Naive B cell (primary cell): Measurements from ENCODE around the gene RFC5. TPM values are rescaled to one million over a fixed set of nuclear protein-coding genes. Genes with fewer than 3 reads are reported as not detected.

Experiments used
- ATAC-seq, 2 donors: fragments of 150-1000 bp; cut with Tn5 transposase; 2 replicates each; pipeline ENCODE4 v1.10.0; 2021; ENCODE audit warnings: low read depth in 2 of 2, mild to moderate bottlenecking in 2 of 2, moderate library complexity in 2 of 2
- DNase-seq: peaks from one replicate; pipeline ENCODE4 v3.0.0; 2022
- H3K27ac Mint-ChIP-seq, 6 donors: one replicate each; pipeline ENCODE4 v1.8.0; 2020 to 2022; ENCODE audit warnings: mild to moderate bottlenecking in 6 of 6, mixed read lengths in 6 of 6, moderate library complexity in 5 of 6, inconsistent platforms in 2 of 6
- H3K27me3 Mint-ChIP-seq, 3 donors: one replicate each; pipeline ENCODE4 v1.8.0; 2021 to 2022; ENCODE audit warnings: mixed read lengths in 3 of 3, mild to moderate bottlenecking in 1 of 3
- H3K36me3 Mint-ChIP-seq, 2 donors: one replicate each; pipeline ENCODE4 v1.8.0; 2020 to 2022; ENCODE audit warnings: mixed read lengths in 2 of 2, inconsistent platforms in 1 of 2, mild to moderate bottlenecking in 1 of 2
- H3K4me1 Mint-ChIP-seq, 3 donors: one replicate each; pipeline ENCODE4 v1.8.0; 2020 to 2022; ENCODE audit warnings: mixed read lengths in 3 of 3, inconsistent platforms in 1 of 3, mild to moderate bottlenecking in 1 of 3, moderate library complexity in 1 of 3
- H3K4me3 Mint-ChIP-seq, 8 donors: one replicate each; pipeline ENCODE4 v1.8.0; 2020 to 2022; ENCODE audit warnings: mild to moderate bottlenecking in 8 of 8, mixed read lengths in 8 of 8, moderate library complexity in 8 of 8, inconsistent platforms in 2 of 8
- H3K9me3 Mint-ChIP-seq, 7 donors: one replicate each; pipeline ENCODE4 v1.8.0; 2020 to 2022; ENCODE audit warnings: mixed read lengths in 7 of 7, mild to moderate bottlenecking in 5 of 7, inconsistent platforms in 2 of 7, moderate library complexity in 1 of 7
- polyA plus RNA-seq, 6 donors: library from polyadenylated mRNA; unstranded; fragments of 300-500 nt; fragmentation: Illumina TruSeq; gene quantifications; one replicate each; pipeline ENCODE4 v1.2.3, GENCODE V29; 2021; ENCODE audit warnings: low read depth in 6 of 6

Gene RFC5, protein sequence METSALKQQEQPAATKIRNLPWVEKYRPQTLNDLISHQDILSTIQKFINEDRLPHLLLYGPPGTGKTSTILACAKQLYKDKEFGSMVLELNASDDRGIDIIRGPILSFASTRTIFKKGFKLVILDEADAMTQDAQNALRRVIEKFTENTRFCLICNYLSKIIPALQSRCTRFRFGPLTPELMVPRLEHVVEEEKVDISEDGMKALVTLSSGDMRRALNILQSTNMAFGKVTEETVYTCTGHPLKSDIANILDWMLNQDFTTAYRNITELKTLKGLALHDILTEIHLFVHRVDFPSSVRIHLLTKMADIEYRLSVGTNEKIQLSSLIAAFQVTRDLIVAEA
- polyA plus RNA-seq: 10 to 100 TPM; 16.0 to 26.8 (median 24.1) TPM

DNA sequence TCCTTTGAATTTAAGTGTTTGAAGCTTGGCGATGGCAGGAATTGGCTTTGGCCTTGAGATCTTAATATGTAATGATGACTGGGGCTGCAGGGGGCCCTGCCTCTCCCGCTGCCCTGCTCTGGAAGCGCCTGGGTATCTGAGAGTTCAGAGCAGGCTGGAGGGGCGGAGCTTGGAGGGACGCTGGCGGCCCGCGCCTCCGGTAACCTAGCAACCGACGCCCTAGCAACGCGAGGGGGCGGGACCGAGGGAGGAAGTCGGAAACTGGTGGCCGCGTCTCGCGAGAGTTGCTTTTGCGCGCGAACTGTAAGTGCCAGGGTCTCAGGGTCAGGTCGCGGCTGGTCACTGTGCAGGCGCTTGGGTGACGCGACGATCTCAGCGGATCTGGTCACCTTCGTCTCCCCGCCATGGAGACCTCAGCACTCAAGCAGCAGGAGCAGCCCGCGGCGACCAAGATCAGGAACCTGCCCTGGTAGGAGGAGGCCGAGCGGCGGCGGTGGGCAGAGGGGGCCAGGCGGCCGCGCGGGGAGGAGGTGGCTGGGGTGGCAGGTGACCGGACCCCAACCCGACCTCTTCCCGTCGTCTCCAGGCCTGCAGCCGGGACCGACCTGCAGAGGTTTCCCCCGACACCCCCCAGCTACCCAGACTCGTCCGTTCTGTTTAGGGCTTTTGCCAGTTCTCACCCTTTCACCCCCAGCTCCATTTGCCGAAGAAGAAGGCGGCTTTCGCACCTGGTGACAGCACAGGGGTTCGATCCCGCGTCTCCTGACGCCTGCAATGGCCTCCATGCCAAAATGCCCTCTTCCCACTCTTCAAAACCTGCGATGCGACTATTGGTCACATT lies at the start of gene RFC5:
RFC5 (plus strand) TSS at position 280 of the 841 bp plus-strand sequence; CDS start at position 405, 125 bp downstream.
- Mint-ChIP-seq H3K4me1 (peaks cover 13 to 25% (median 18%) of the 10 kb centered on the region in 3 donors), H3K36me3 (peaks cover 3 to 5% of the 10 kb centered on the region in 2 donors), H3K9me3 (no peaks in the 10 kb centered on the region), H3K27me3 (no peaks in the 10 kb centered on the region), H3K27ac (peak within 1 kb of the TSS; percentile 38 to 98 (median 92)), H3K4me3 (peak within 1 kb of the TSS; percentile 80 to 95 (median 92))
- DNase-seq (peak; percentile 97), ATAC-seq (peak; percentile 99)

DNA sequence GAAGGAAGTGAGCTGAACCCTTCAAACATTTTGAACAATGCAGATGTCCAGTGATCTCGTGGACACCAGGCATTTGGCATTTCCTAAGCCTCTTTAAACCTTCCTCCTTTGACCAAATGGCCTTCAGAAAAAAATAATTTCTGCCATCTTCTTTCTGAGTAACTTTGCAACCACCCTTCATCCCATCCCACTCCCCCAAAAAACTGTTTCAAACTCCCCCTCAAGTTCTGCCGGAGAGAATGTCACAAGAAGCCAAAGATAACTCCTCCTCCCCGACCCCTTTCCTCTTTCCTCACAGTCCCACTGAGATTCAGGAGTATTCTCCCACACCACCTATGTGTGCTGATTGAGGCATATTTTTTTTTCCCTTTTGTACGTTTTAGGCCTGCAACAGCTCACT lies 49.5 kb upstream of the RFC5 start:
- peak overlapping the region in 4 of 8 donors; percentile 9 to 65 (median 32) for H3K4me3 Mint-ChIP-seq

GRCh38 chr12:117967512-117967911 lies 49.0 kb upstream of the RFC5 start:
- Mint-ChIP-seq H3K27ac (peak overlapping the region in 1 of 6 donors; percentile 74), H3K36me3 (peaks cover 4 to 20% of the 10 kb centered on the region in 2 donors), H3K9me3 (peaks cover 4 to 19% (median 13%) of the 10 kb centered on the region in 7 donors), H3K4me3 (peak overlapping the region in 6 of 8 donors; percentile 9 to 83 (median 32)), H3K4me1 (peaks cover 9 to 15% (median 14%) of the 10 kb centered on the region in 3 donors), H3K27me3 (peaks cover 18 to 54% (median 51%) of the 10 kb centered on the region in 3 donors)
- DNase-seq (no peak), ATAC-seq (no peak)

More for the DNA sequence above, 49.5 kb upstream of the RFC5 start:
- DNase-seq (no peak), ATAC-seq (no peak)
- Mint-ChIP-seq H3K36me3 (peaks cover 4 to 17% of the 10 kb centered on the region in 2 donors), H3K27me3 (peaks cover 16 to 54% (median 50%) of the 10 kb centered on the region in 3 donors), H3K9me3 (peaks cover 4 to 17% (median 11%) of the 10 kb centered on the region in 7 donors), H3K27ac (peak overlapping the region in 1 of 6 donors; percentile 74), H3K4me1 (peaks cover 9 to 15% (median 14%) of the 10 kb centered on the region in 3 donors)

DNA sequence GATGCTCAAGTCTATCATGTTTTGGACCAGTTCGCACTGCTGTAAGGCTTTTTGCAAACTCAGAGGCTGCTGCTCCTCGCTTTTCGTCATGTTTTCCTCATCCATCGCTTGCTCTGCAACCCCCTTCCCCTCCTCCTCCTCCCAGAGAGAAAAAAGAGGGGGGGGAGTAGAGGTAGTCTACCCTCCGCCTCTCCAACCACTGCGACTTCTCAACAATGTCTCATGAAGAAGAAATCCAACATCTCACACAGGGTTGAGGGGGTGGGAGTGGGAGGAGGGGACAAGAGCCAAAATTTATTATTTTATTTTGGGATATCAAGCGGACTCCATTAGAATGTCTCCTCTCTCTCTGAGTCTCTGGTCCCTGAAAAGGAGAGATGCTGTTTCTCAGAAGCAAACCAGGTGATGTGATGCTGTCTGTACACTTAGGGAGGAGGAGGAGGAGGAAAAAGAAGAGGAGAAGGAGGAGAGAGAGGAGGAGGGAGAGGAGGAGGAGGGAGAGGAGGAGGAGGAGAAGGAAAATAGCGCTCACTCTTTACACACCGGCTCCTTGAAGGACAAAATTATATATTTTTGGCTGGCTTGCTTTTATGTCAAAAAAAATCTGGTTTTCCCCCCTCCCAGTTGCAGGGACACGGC lies 48.2 kb upstream of the RFC5 start:
- ATAC-seq (no peak), DNase-seq (no peak)
- peaks cover 4 to 20% of the 10 kb centered on the region in 2 donors for H3K36me3 Mint-ChIP-seq
- no peak overlapping the region for H3K27ac Mint-ChIP-seq
- peak overlapping the region in 6 of 8 donors; percentile 69 to 87 (median 80) for H3K4me3 Mint-ChIP-seq
- peaks cover 9 to 15% (median 14%) of the 10 kb centered on the region in 3 donors for H3K4me1 Mint-ChIP-seq
- H3K27me3 Mint-ChIP-seq: peaks cover 22 to 59% (median 55%) of the 10 kb centered on the region in 3 donors
- H3K9me3 Mint-ChIP-seq: peaks cover 4 to 24% (median 13%) of the 10 kb centered on the region in 7 donors

DNA sequence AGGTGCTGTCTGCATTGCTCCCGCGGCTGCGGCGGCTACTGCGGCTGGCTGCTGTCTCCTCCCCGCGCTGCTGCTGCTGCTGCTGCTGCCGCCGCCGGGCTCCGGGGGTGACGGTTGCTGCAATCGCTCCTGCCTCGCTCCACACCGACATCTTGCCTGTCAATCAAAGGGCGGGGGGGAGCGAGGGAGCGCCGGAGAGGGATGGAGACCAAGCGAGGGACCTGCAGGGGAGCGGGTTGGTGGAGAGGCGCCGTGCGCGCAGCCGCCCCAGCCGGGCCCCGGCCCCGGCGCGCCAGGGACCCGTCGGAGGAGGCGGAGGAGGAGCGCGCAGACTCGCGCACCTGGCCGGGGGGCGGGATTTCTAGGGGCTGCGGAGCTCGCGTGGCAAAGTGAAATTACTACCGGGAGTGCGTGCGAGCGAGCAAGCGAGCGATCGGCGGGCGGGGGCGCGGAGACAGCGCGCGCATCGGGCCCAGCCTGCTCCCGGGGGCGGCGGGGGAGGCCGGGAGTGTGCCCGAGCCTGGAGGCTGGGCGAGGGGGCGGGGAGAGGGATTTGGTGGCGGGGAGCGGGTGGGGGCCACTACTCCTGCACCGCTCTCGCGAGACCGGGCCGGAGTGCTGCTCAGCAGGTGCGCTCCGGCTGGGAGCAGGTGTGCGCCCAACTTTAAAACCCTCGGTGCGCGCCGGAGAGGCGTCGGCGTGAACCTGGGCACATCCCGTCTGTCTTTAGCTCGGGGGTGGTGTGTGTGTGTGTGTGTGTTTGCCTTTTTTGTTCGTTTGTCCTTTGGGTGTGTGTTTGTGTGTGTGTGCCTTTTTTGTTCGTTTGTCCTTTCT lies 47.5 kb upstream of the RFC5 start, which contains the start of gene KSR2:
KSR2 (minus strand) TSS at position 165 of the 834 bp plus-strand sequence. CDS start 735 bp downstream, outside the sequence.
- Mint-ChIP-seq H3K27me3 (peaks cover 29 to 63% (median 59%) of the 10 kb centered on the region in 3 donors), H3K27ac (no peak within 1 kb of the TSS), H3K4me3 (peak within 1 kb of the TSS; percentile 48 to 91 (median 81)), H3K36me3 (peaks cover 4 to 20% of the 10 kb centered on the region in 2 donors), H3K4me1 (peaks cover 9 to 15% (median 14%) of the 10 kb centered on the region in 3 donors), H3K9me3 (peaks cover 4 to 26% (median 16%) of the 10 kb centered on the region in 7 donors)
- ATAC-seq: peak; percentile 50 to 67
- DNase-seq: peak; percentile 4

DNA sequence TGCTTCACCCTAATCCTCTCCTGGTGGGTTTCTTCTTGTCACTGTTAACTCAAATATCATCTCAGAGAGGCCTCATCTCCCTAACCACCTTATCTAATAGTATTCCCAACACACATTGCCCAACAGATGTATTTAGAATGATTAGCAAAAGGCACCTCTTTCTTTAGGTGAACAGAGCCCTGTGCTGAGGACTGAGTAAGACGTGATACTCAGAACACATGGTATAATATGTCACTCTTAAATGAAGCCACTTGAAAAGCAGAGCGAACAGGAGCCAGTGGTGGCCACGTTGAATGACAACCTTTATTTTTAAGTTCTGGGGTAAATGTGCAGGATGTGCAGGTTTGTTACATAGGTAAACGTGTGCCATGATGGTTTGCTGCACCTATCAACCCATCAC lies 46.2 kb upstream of the RFC5 start:
- peak overlapping the region in 3 of 8 donors; percentile 16 to 91 (median 37) for H3K4me3 Mint-ChIP-seq
- no peak overlapping the region for H3K27ac Mint-ChIP-seq
- peaks cover 4 to 26% (median 16%) of the 10 kb centered on the region in 7 donors for H3K9me3 Mint-ChIP-seq
- peaks cover 29 to 59% (median 58%) of the 10 kb centered on the region in 3 donors for H3K27me3 Mint-ChIP-seq
- peaks cover 4 to 20% of the 10 kb centered on the region in 2 donors for H3K36me3 Mint-ChIP-seq
- peaks cover 9 to 15% (median 14%) of the 10 kb centered on the region in 3 donors for H3K4me1 Mint-ChIP-seq
- ATAC-seq: no peak
- no peak for DNase-seq

GRCh38 chr12:117972301-117972700 lies 44.2 kb upstream of the RFC5 start:
- peaks cover 26 to 41% (median 38%) of the 10 kb centered on the region in 3 donors for H3K27me3 Mint-ChIP-seq
- H3K4me1 Mint-ChIP-seq: peaks cover 9 to 15% (median 14%) of the 10 kb centered on the region in 3 donors

GRCh38 chr12:117975006-117975405 lies 41.5 kb upstream of the RFC5 start:
- peaks cover 4 to 19% of the 10 kb centered on the region in 2 donors for H3K36me3 Mint-ChIP-seq
- peaks cover 4 to 32% (median 16%) of the 10 kb centered on the region in 7 donors for H3K9me3 Mint-ChIP-seq
- no peak overlapping the region for H3K4me3 Mint-ChIP-seq
- DNase-seq (no peak), ATAC-seq (no peak)
- no peak overlapping the region for H3K27ac Mint-ChIP-seq
- H3K27me3 Mint-ChIP-seq: peaks cover 15 to 35% (median 23%) of the 10 kb centered on the region in 3 donors
- H3K4me1 Mint-ChIP-seq: no peaks in the 10 kb centered on the region

More at GRCh38 chr12:117972301-117972700, 44.2 kb upstream of the RFC5 start:
- Mint-ChIP-seq H3K36me3 (peaks cover 4 to 20% of the 10 kb centered on the region in 2 donors), H3K9me3 (peaks cover 4 to 27% (median 16%) of the 10 kb centered on the region in 7 donors), H3K27ac (no peak overlapping the region), H3K4me3 (no peak overlapping the region)
- DNase-seq (no peak), ATAC-seq (no peak)

DNA sequence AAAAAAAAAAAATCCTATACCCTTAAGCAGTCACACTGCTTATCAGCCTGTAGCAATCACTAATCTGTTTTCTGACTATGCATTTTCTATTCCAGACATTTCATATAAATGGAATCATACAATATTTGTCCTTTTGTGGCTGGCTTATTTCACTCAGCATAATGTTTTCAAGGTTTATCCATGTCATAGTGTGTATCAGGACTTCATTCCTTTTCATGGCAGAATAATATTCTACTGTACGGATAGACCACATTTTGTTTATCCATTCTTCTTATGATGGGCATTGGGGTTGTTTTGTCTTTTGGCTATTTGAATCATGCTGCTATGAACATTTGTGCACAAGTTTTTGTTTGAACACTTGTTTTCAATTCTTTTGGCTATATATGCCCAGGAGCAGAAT lies 39.1 kb upstream of the RFC5 start:
- Mint-ChIP-seq H3K4me3 (no peak overlapping the region), H3K27ac (no peak overlapping the region)
- no peak for ATAC-seq

GRCh38 chr12:117980616-117981015 lies 35.9 kb upstream of the RFC5 start:
- no peaks in the 10 kb centered on the region for H3K4me1 Mint-ChIP-seq

More for the DNA sequence above, 39.1 kb upstream of the RFC5 start:
- Mint-ChIP-seq H3K9me3 (peaks cover 0 to 13% (median 3%) of the 10 kb centered on the region in 7 donors), H3K4me1 (no peaks in the 10 kb centered on the region), H3K36me3 (no peaks in the 10 kb centered on the region), H3K27me3 (peaks cover 9 to 25% (median 15%) of the 10 kb centered on the region in 3 donors)
- no peak for DNase-seq

DNA sequence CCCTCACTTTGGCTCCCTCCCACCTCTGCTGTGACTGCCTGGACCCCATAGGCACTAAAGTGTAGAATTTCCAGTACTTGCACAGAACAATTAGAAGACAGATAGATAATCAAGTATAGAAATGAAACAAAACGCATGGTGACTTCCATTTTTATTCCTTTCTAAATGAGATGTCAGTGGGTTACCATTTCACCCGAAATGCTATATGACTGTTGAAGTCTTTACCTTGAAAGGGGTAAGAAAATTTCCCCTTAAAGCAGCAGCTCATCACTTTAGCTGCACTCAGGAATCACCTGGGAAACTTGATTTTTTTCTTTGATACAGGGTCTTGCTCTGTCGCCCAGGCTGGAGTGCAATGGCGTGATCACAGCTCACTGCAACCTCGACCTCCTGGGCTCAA lies 35.2 kb upstream of the RFC5 start:
- Mint-ChIP-seq H3K36me3 (no peaks in the 10 kb centered on the region), H3K4me1 (no peaks in the 10 kb centered on the region), H3K27ac (no peak overlapping the region), H3K4me3 (no peak overlapping the region), H3K27me3 (peaks cover 0 to 16% (median 9%) of the 10 kb centered on the region in 3 donors), H3K9me3 (peaks cover 0 to 5% (median 0%) of the 10 kb centered on the region in 7 donors)
- ATAC-seq (no peak), DNase-seq (no peak)

More at GRCh38 chr12:117980616-117981015, 35.9 kb upstream of the RFC5 start:
- H3K4me3 Mint-ChIP-seq: no peak overlapping the region
- H3K9me3 Mint-ChIP-seq: peaks cover 0 to 5% (median 0%) of the 10 kb centered on the region in 7 donors
- no peak for DNase-seq
- no peak overlapping the region for H3K27ac Mint-ChIP-seq
- H3K36me3 Mint-ChIP-seq: no peaks in the 10 kb centered on the region
- ATAC-seq: no peak
- peaks cover 0 to 16% (median 9%) of the 10 kb centered on the region in 3 donors for H3K27me3 Mint-ChIP-seq

GRCh38 chr12:117985182-117985581 lies 31.3 kb upstream of the RFC5 start:
- no peaks in the 10 kb centered on the region for H3K36me3 Mint-ChIP-seq
- ATAC-seq (no peak), DNase-seq (no peak)
- no peak overlapping the region for H3K4me3 Mint-ChIP-seq
- H3K9me3 Mint-ChIP-seq: peaks cover 2 to 15% (median 6%) of the 10 kb centered on the region in 7 donors
- H3K27ac Mint-ChIP-seq: no peak overlapping the region
- peaks cover 0 to 5% (median 4%) of the 10 kb centered on the region in 3 donors for H3K27me3 Mint-ChIP-seq
- no peaks in the 10 kb centered on the region for H3K4me1 Mint-ChIP-seq
